ENCODE results near the gene ELFN1.

ELFN1 gene

DNA sequence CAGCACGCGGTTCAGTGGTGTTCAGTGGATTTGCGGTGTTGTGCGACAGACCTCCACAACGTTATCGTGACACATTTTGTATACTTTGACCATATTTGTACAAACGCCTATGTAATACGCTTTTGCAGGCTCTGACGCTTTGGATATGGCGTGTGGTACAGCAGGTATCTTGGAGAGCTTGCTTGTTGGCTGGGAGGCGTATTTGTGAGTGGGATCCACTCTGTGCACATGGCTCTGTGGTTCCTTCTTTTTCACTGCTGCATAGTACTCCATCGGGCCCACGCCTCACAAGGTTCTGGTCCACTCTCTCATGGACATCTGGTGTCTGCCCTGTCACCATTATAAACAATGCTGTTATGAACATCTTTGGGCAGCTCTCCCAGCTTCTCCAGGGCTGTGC, 53.2 kb downstream of the ELFN1 start:
- no peak for DNase-seq (ENCODE audit: extremely low read depth in 1 of 2, low read depth in 1 of 2)

DNA sequence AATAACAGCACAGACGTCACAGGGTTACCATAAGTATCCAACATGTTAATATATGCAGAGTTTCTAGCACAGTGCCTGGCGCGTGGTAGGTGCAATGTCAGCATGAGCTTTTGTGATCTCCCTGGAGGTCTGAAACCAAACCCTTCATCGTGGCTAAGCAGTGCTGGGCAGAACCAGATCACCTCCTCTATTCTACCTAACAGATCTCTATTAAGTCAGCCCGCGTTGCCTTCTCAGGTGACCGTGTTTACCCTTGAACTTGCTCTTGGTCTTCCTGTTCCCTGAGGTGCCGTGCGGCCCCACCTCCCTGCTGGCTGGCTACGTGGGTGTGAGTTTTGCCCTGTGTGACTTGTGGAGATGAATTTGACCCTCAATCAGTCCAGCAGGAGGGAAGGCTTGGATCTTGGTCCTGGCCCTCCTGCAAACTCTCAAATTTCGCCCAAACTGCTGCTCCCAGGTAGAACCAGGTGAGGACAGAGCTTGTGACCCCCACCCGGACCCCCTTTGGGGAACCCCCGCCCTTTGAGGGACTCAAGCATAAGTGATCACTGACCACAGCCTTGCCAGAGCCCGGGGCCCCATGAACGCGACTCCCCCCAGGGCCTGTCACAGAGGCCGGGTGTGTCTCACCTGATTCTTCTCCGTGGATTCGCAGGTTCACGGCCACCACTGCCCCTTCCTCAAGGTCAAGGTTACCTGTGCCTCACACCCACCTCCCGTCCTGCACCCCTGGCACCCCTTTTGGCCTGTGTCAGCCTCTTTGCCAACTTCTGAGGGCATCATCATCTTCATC, 54.2 kb downstream of the ELFN1 start:
- DNase-seq (ENCODE audit: extremely low read depth in 1 of 2, low read depth in 1 of 2), result no peak

DNA sequence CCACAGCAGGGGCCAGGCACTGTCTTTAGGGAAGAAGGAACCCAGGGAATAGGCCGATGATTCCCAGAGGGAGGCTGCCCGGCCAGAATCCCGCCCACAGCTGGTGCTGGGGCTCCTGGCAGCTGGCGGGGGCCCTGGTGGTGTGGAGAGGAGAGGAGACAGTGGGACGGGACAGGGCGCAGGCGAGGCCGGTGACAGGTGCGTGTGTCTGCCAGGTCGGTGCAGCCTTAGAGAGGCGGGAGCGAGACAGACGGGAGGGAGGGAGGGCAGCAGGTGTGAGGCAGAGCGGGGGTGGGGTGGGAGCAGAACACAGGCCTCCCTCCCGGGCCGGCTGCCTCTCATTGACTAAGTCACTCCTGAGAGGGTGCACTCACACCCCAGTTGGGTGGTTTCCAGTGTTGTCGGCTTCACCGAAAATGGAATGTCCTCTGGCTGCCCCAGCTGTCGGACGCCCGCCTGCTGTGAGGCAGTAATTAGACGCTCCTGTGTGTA, 55.2 kb downstream of the ELFN1 start:
- no peak for DNase-seq (ENCODE audit: extremely low read depth in 1 of 2, low read depth in 1 of 2)

DNA sequence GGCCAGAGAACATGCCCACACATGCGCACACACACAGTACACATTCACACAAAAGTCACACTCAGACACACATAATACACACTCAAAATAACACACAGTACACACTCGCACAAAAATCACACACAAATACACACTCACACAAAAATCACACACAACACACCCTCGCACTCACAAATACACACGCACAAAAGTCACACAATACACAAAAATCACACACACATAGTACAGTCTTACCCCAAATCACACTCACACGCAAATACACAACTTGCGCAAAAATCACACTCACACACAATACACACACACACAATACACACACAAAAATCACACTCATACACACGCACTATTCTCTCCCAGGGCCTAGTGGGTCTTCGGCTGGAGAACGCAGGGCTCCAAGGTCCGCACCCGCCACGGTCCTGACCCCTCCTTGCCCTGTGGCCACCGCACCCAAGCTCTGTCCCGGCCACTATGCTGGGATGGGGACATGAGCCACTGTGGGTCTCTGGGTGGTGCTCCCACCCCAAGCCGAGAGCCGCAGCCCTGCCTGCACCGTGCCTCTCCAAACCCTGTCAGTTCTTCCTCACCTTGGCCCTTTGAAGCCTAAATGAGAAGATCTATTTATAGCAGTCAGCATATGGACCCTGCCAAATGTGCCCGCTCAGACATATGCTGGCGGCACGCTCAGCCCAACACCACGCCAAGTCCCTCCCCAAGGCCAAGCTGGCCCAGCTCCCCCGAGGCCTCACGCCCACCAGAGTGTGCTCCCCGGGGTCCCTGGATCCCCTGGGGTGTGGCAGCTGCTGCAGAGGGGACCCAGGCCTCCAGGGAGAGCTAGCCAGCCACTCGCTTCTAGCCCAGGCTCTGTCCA, 55.9 kb downstream of the ELFN1 start:
- DNase-seq (ENCODE audit: extremely low read depth in 1 of 2, low read depth in 1 of 2), result no peak

DNA sequence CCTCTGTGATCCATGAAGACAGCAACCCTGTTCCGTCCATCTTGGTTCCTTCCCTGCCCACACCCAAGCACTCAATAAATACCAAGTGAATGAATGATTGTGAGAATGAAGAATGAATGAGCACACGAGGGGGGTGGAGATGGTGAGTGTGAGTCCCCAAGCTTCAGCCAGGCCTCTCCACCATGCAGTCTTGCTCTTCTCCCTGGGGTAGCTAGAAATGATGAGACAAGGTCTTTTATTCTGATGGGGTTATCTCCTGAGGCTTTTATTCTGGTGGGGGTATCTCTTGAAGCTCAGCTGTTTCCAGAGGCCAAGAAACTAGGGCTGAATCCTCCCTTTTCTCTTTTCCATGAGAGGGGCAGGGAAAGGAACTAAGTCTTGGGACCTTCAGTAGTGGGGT, 57.0 kb downstream of the ELFN1 start:
- DNase-seq (ENCODE audit: extremely low read depth in 1 of 2, low read depth in 1 of 2), result no peak

DNA sequence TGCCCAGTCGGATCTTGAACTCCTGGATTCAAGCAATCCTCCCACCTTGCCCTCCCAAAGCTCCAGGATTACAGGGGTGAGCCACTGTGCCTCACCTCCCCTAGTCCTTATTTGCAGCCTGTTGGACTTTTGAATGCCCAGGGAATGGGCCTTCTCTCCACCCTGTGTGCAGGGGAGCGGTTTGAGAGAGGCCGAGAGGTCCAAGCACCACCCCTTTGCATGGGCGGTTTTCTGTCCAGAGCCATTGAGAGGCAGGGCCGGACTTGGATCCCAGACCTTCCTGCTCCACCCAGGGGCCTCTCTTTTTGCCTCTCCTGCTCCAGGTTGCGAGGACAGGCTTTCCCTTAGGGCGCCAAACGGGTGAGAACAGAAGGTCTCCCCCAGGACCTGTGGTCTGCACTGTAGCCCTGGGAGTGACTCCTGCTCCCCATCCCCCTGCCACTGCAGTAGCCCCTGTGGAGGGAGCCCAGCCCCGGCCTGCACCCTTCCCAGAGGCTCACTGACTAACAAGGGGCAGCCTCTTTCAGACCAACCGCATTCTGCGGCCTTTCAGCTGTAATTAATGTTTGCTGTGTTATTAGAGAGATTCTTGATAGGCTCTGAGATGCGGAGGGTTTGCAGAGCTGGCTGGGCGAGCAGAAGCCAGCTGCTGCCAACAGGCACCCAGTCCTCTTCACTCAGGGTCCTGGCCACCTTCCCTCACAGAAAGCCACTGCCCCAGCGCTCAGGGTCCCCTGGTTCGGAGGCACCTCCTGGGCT, 57.9 kb downstream of the ELFN1 start:
- DNase-seq (ENCODE audit: extremely low read depth in 1 of 2, low read depth in 1 of 2), result no peak

DNA sequence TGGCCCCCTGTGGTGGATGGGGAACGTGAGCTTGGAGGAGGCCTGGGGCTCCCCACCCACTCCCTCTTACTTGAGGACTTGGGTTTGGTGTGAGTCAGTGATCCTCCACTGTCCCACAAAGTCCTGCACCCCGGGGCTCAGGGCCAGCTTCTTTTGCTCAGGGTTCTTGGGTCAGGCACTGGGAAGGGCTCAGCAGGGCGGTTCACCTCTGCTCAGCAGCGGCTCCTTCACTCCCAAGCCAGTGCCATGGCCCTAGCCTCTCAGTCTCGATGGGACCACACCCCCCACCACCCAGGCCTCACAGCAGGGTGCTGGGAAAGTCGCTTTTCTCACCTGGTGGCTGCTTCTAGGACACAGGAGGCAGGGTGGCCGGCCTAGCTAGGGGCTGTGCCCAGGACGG, 59.1 kb downstream of the ELFN1 start:
- no peak for DNase-seq (ENCODE audit: extremely low read depth in 1 of 2, low read depth in 1 of 2)

DNA sequence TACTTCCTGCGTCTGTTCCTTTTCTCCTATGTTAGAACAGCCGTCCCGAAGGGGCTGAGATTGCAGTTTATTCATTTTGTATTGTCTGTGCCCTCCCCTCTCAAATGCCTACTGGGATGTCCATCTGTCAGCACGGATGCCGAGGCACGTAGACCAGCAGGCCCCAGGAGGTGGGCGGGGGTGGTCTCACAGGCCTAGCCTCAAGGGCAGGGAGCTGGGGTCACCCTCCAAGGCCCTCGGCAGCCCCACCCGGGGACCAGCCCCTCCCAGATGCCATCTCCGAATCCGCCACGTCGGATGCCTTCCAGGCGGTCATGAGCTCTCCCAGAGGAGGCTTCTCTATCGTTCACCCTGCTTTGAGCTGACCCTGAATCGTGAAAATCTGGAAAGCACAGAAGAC, 59.7 kb downstream of the ELFN1 start:
- DNase-seq (ENCODE audit: extremely low read depth in 1 of 2, low read depth in 1 of 2), result no peak

DNA sequence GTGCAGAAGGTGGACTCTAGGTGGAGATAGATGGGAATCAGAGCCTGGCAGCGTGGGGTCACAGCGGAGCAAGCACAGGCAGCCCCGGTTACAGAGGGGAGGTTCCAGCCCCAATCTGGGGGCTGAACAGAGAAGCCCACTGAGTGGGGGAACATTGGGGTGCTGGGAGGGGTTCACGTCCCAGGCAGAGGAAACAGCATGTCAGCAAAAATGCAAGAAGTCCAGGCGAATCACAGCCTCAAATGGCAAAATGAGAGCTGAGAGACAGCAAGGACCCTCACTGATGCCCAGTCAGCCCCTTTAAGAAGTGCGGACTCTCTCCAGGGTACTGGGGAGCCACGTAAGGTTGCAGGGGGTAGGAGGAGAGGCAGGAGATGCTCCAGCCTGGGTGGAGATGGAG, 62.0 kb downstream of the ELFN1 start:
- DNase-seq (ENCODE audit: extremely low read depth in 1 of 2, low read depth in 1 of 2), result no peak

DNA sequence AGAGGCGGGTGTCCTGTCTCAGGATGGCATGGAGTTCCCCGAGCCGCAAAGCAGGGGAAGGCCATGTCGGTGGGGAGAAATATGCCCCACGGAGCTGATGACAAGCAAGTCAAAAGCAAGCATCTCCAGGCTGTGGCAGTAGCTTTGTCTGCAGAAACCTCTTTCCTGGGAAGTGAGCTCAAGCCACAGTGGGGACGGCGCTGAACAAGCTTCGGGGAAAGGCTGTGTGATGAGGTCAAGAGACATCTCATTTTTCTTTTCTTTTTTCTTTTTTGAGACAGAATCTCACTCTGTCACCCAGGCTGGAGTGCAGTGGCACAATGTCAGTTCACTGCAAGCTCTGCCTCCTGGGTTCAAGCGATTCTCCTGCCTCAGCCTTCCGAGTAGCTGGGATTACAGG, 62.6 kb downstream of the ELFN1 start:
- no peak for DNase-seq (ENCODE audit: extremely low read depth in 1 of 2, low read depth in 1 of 2)

DNA sequence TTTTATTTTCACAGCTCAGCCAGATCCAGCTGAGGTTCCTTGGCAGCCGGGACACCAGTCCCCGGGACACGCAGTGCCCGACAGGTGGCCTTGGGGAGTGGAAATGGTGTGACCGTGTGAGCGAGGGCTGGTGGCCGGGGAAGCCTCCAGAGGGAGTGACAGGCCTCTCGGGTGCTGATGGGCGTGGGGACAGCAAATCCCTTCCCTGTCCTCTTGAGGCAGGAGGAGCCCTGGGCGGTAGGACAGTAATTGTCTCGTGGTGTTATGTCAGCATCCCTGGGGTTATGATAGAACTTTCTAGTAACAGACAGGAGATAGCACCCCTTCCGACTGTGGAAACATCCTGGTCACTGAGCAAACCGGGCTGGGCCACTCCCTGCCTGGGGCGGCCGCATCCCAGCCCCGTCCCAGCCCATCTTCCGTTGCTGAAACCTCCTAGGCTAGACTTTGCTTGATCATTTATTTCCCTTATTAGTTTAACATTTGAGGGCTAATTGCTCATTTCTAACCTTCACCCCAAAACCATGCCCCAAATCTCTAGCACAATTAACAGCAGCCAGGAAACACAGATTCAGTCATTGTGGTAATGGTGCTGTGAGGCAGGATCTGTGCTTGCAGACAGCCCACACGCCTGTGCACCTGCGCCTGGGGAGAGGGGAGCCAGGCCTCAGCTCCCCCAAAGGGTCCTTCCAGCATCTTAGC, 63.3 kb downstream of the ELFN1 start:
- DNase-seq (ENCODE audit: extremely low read depth in 1 of 2, low read depth in 1 of 2), result no peak

DNA sequence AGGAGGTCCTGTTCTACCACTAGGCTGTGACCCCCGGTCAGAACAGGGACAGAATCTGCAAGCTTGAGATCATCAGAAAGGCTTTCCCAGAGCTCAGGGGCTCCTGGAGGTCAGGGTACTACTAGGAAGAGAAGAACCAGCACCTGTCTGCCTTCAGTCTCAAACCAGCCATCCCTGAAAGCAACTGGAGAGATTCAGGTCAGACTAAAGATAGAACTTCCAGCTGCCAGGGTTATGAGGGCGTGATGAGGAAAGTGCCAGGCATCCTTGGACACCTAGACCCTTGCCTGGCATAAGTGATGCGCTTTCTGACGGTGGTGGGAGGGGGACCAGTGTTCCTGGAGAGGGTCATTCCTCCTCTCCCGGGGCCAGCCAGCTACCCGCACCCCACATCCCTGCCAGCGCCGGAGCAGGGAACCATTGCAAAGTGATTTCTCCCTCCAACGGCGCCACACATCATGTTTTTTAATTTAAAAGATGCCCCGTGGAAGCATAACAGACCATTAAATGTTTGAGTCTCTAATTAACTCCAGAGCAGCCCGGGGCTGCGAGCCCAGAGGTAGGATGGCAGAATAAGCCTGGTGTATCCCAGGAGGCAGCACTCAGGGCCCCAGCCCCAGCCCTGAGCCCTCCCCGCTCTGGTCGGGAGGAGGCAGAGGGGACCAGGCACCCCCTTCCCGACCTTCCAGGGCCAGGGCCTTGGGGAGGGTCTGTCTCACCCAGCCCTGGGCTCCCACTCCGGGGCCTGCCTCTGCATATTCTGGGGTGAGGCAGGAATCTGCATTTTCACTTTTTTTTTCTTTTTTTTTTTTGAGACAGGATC, 64.0 kb downstream of the ELFN1 start:
- no peak for DNase-seq (ENCODE audit: extremely low read depth in 1 of 2, low read depth in 1 of 2)

DNA sequence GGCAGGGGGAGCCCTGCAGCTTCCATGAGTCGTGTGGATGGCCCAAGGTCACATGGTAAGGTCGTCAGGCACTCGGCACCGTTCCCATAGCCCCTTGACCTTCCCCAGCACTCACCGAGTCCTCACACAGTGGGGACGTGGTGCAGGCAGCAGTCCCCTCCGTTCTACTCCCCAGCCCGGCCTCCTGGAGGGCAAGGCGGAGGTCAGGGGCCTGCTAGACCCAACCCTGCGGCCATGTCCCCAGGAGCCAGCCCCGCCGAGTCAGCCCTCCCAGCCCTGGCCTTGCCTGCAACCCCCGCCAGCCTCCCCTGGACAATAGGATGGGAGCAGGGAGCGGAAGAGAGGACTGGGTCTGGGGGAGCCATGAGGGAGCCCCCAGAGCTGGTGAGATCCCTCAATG, 65.2 kb downstream of the ELFN1 start:
- no peak for DNase-seq (ENCODE audit: extremely low read depth in 1 of 2, low read depth in 1 of 2)

DNA sequence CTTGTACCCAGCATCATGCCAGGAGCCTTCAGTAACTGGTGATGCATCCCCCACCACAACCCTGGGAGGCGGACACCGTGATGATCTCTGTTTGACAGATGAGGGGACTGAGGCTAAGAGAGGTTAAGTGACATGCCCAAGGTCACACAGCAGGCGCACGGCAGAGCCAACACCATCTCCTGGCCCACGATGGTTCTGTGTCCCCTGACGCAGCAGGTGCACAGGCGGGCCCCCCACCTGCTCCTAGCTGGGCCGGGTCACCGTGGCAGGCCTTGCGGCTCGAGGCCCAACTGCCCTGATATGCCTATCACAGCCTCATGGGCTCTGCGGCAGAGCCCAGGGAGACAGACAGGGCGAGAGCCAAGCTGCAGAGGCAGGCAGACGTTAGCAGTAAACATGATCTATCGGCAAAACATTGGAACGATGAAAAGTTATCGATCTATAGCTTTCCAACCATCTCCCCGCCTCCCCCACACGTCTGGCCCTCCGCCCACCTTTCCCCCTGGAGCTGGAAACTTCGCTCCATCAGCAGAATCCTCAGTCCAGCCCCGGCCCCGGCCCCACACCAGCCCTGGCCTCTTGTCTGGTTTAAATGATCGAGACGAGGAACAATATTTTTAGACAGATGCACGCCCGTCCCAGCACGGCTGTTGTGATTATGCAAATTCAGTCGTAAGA, 65.9 kb downstream of the ELFN1 start:
- DNase-seq (ENCODE audit: extremely low read depth in 1 of 2, low read depth in 1 of 2), result no peak

DNA sequence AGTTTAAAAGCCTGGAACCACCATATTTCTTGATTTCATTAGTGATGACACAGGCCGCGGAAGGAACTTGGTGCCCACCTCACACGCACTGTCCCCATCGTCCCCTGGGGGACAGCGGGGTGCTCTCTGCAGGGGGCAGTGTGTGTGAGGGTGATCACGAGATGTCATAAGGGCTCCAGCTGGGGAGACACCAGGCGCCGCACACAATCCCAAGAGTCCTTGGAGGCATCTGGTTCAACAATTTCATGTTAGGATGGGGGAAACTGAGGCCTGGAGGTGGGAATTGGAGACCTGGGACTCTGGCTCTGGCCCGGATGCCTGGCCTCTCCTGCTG, 66.4 kb downstream of the ELFN1 start:
- DNase-seq (ENCODE audit: extremely low read depth in 1 of 2, low read depth in 1 of 2), result no peak

DNA sequence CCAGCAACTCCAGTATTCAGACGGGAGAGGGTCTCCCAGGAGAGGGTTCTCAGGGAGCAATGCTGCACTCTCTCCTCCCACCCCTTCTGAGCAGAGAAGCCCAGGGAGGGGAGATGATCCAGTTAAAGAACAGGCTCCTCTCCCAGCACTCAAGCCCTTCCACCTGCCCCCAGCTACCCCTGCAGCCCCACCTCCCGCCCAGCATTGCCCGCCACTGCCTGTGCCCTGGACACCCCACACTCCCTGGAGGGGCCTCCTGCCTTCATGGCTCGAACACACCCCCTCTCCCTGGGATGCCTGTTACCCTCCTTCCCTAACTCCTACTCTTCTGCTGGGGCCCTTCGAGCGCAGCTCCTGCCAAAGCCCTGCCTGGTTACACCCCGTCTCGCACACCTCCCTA, 66.8 kb downstream of the ELFN1 start:
- DNase-seq (ENCODE audit: extremely low read depth in 1 of 2, low read depth in 1 of 2), result no peak

DNA sequence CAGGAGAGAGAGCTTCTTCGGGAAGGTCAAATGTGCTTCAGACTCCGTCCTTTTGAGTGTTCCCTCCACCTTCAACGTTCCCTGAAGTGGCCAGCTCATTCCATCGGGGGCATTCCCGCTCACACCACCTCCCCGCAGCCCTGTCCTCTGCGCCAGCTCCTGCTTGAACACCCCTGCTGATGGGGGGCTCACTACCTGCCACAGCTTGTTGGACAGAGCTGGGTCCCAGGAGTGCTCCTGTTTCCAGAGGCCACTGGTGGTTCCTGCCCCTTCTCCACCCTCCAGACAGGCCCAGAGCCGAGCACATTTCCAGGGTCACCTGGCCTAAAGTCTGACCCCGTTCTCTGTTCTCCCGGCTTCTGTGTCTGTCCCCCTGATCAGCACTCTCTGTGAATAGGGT, 67.4 kb downstream of the ELFN1 start:
- no peak for DNase-seq (ENCODE audit: extremely low read depth in 1 of 2, low read depth in 1 of 2)

DNA sequence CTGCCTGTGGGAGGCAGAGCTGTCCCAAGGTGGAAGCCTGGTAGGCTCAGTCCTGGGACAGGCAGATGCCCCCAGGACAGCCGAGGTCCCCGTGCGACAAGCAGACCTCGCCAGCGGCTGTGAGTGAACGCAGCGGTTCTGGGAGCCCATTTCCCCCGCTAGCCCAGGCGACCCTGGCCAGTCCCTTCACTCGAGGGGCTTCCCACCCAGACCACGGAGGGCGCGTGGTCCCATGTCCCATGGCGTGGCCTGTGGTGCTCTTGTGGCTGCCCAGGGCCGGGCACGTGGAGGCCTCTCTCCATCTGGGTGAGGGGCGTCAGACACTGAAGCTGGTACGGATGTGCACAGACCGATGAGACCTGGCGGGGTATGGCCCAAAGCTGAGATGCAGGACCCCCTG, 67.9 kb downstream of the ELFN1 start:
- DNase-seq (ENCODE audit: extremely low read depth in 1 of 2, low read depth in 1 of 2), result no peak

DNA sequence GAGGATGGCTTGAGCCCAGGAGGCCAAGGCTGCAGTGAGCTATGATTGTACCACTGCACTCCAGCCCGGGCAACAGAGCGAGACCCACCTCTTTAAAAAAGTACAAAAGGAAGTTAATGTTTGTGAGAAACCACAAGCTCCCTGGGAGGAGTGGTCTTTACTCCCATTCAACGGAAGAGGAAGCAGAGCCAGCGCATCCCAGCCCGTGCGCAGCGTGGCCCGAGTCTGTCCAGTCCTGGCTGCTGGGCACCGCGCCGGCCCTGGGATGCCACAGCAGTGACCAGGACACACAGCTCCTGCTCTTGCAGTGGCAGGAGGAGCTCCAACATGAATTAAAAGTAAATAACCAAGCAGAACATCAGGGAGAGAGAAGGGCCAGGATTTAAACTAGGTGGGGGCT, 68.4 kb downstream of the ELFN1 start:
- DNase-seq (ENCODE audit: extremely low read depth in 1 of 2, low read depth in 1 of 2), result no peak

DNA sequence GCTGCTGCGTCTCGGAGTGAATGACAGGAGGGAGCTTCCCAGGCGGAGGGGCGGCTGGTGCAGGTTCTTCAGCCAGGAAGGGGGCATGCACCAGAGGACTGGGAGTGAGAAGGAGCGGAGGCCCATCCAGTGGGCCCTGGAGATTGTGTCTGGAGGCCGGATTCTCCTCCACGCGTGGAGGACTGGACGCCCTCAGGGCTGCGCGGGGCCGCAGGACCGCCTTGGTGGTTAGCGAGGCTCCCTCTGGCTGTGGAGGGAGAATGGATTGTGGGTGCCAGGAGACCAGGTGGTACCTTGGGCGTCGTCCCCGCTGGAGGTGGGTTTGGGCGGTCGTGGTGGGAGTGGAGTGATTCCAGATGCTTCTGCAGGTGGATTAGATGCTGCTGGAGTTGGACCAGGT, 68.9 kb downstream of the ELFN1 start:
- DNase-seq (ENCODE audit: extremely low read depth in 1 of 2, low read depth in 1 of 2), result no peak

Data from activated CD8-positive, alpha-beta memory T cell treated with anti-CD3 and anti-CD28 coated beads for 1 hour (primary cell).